ENCODE measurements around the gene RPS6KL1. TPM values are rescaled to one million over a fixed set of nuclear protein-coding genes. Genes with fewer than 3 reads are reported as not detected.

RPS6KL1 gene
- total RNA-seq, 1 donor from 2014 or later = 23.6 TPM

GRCh38 chr14:74952180-74952665, 29.2 kb upstream of the RPS6KL1 start:
- DNase-seq (ENCODE audit: low spot score) = no peak

- DNase-seq (ENCODE audit: low spot score) = no peak
Observed at GRCh38 chr14:74951443-74952179, 28.6 kb upstream of the RPS6KL1 start.

GRCh38 chr14:74950795-74951442, 27.9 kb upstream of the RPS6KL1 start:
- no peak for DNase-seq (ENCODE audit: low spot score)

GRCh38 chr14:74949859-74950573, 27.0 kb upstream of the RPS6KL1 start:
- DNase-seq (ENCODE audit: low spot score) = no peak

GRCh38 chr14:74949191-74949601, 26.1 kb upstream of the RPS6KL1 start:
- DNase-seq (ENCODE audit: low spot score) = no peak

- DNase-seq (ENCODE audit: low spot score) = no peak
Observed at GRCh38 chr14:74948228-74949175, 25.4 kb upstream of the RPS6KL1 start.

GRCh38 chr14:74947353-74948227, 24.5 kb upstream of the RPS6KL1 start:
- no peak for DNase-seq (ENCODE audit: low spot score)

GRCh38 chr14:74946659-74947281, 23.7 kb upstream of the RPS6KL1 start:
- no peak for DNase-seq (ENCODE audit: low spot score)

- no peak for DNase-seq (ENCODE audit: low spot score)
Observed at GRCh38 chr14:74945852-74946658, 23.0 kb upstream of the RPS6KL1 start.

- no peak for DNase-seq (ENCODE audit: low spot score)
Observed at GRCh38 chr14:74945261-74945851, 22.3 kb upstream of the RPS6KL1 start.

- DNase-seq (ENCODE audit: low spot score) = no peak
Observed at GRCh38 chr14:74942608-74943007, 19.5 kb upstream of the RPS6KL1 start.

- DNase-seq (ENCODE audit: low spot score) = no peak
Observed at GRCh38 chr14:74942181-74942580, 19.1 kb upstream of the RPS6KL1 start.

GRCh38 chr14:74941676-74942097, 18.6 kb upstream of the RPS6KL1 start:
- no peak for DNase-seq (ENCODE audit: low spot score)

GRCh38 chr14:74940956-74941565, 18.0 kb upstream of the RPS6KL1 start:
- DNase-seq (ENCODE audit: low spot score) = no peak

GRCh38 chr14:74938531-74939495, 15.8 kb upstream of the RPS6KL1 start:
- DNase-seq (ENCODE audit: low spot score) = no peak

GRCh38 chr14:74937171-74937570, 14.1 kb upstream of the RPS6KL1 start:
- no peak for DNase-seq (ENCODE audit: low spot score)

All from mesenteric fat pad (tissue), 1 donor.